Fibroblast of villous mesenchyme (primary cell): ENCODE measurements around the gene CHRNA7. TPM values are rescaled to one million over a fixed set of nuclear protein-coding genes. Genes with fewer than 3 reads are reported as not detected.

Experiments
- DNase-seq: peaks from one replicate; pipeline ENCODE4 v3.0.0-alpha.2; 2010; ENCODE audit warnings: low read depth
- H3K4me3 ChIP-seq: 2 replicates; pipeline ENCODE4 v1.5.1; 2011; ENCODE audit warnings: low read depth, mild to moderate bottlenecking, low read length
- CTCF ChIP-seq: IDR thresholded peaks from 2 replicates; pipeline ENCODE4 v1.5.1; 2012; ENCODE audit warnings: low read depth, mild to moderate bottlenecking, low read length; ENCODE audit not compliant: insufficient read depth
- total RNA-seq: library from RNA; depleted of rRNA; stranded (reverse); fragments of >200 nt; gene quantifications from 2 replicates; pipeline ENCODE4 v1.2.3, GENCODE V29; 2012

CHRNA7 gene
- total RNA-seq, 1 donor = not detected

GRCh38 chr15:32098033-32098432, 67.7 kb downstream of the CHRNA7 start:
- no peak overlapping the region for H3K4me3 ChIP-seq
- TF ChIP-seq CTCF = no peak
- no peak for DNase-seq

- no peak for DNase-seq
- H3K4me3 ChIP-seq = no peak overlapping the region
- no peak for TF ChIP-seq CTCF
Observed at GRCh38 chr15:32099097-32099785, 68.9 kb downstream of the CHRNA7 start.

GRCh38 chr15:32099956-32100684, 69.8 kb downstream of the CHRNA7 start:
- no peak for DNase-seq
- TF ChIP-seq CTCF = no peak
- no peak overlapping the region for H3K4me3 ChIP-seq

GRCh38 chr15:32104061-32104995, 74.0 kb downstream of the CHRNA7 start:
- no peak overlapping the region for H3K4me3 ChIP-seq
- TF ChIP-seq CTCF = no peak
- DNase-seq = no peak

GRCh38 chr15:32105258-32106241, 75.2 kb downstream of the CHRNA7 start:
- no peak for DNase-seq
- H3K4me3 ChIP-seq = no peak overlapping the region
- no peak for TF ChIP-seq CTCF
